Measurements from ENCODE around the gene MSLN.

GRCh38 chr16:759110-759910, 1.2 kb upstream of the MSLN start:
- no peak for TF ChIP-seq CTCF (conservative IDR thresholded peaks at IDR 0.05)
- no peak for TF ChIP-seq ZFX (IDR thresholded peaks at IDR 0.05)
